ENCODE results near the gene TCP1.
"Not testable (repeated sequence)": the region's sequence is repeated elsewhere in the genome, so short reads cannot be mapped to it uniquely, and the experiment has no call there.

Gene TCP1

GRCh38 chr6:159816775-159817174 is 27.4 kb upstream of the TCP1 start:
- DNase-seq: not testable (repeated sequence)

GRCh38 chr6:159815410-159815809 is 26.0 kb upstream of the TCP1 start:
- DNase-seq: no peak

- DNase-seq: no peak
Observed at GRCh38 chr6:159813781-159814180, 24.4 kb upstream of the TCP1 start.

GRCh38 chr6:159809149-159809548 is 19.7 kb upstream of the TCP1 start:
- no peak for DNase-seq

- no peak for DNase-seq
Observed at GRCh38 chr6:159808647-159809046, 19.2 kb upstream of the TCP1 start.

GRCh38 chr6:159807150-159807858 is 17.9 kb upstream of the TCP1 start:
- DNase-seq: no peak

GRCh38 chr6:159806021-159806458 is 16.6 kb upstream of the TCP1 start:
- no peak for DNase-seq

GRCh38 chr6:159805440-159806020 is 16.1 kb upstream of the TCP1 start:
- DNase-seq: no peak

GRCh38 chr6:159804504-159804903 is 15.1 kb upstream of the TCP1 start:
- no peak for DNase-seq

- DNase-seq: no peak
Observed at GRCh38 chr6:159801935-159802334, 12.5 kb upstream of the TCP1 start.

- DNase-seq: no peak
Observed at GRCh38 chr6:159800141-159800865, 10.9 kb upstream of the TCP1 start, which contains the start of gene PNLDC1. TSS of gene PNLDC1 (plus strand) at chr6:159800276. CDS start at chr6:159800308, 32 bp downstream.

- no peak for DNase-seq
Observed at GRCh38 chr6:159797554-159797953, 8.2 kb upstream of the TCP1 start.

- DNase-seq: not testable (repeated sequence)
Observed at GRCh38 chr6:159794976-159795375, 5.6 kb upstream of the TCP1 start.

GRCh38 chr6:159790956-159791598 is 1.7 kb upstream of the TCP1 start:
- no peak for DNase-seq

GRCh38 chr6:159790149-159790955 is 950 bp upstream of the TCP1 start, which contains the start of gene MRPL18:
TSS of gene MRPL18 (plus strand) at chr6:159790467. CDS start at chr6:159790588, 121 bp downstream.
- peak; percentile 86 for DNase-seq

GRCh38 chr6:159788753-159789376 is 537 bp downstream of the TCP1 start:
- DNase-seq: peak; percentile 13

GRCh38 chr6:159788276-159788675 is 1.1 kb downstream of the TCP1 start:
- DNase-seq: peak; percentile 8

GRCh38 chr6:159778542-159779103 is 10.8 kb downstream of the TCP1 start:
- DNase-seq: no peak

- DNase-seq: no peak
Observed at GRCh38 chr6:159778131-159778530, 11.3 kb downstream of the TCP1 start.

GRCh38 chr6:159777240-159777904 is 12.0 kb downstream of the TCP1 start:
- DNase-seq: no peak

GRCh38 chr6:159772196-159772595 is 17.2 kb downstream of the TCP1 start:
- DNase-seq: no peak
